Lower lobe of right lung (tissue), 2 donors: Measurements from ENCODE around the gene LIF. TPM values are rescaled to one million over a fixed set of nuclear protein-coding genes. Genes with fewer than 3 reads are reported as not detected.

Source experiments
- ATAC-seq, 2 donors: fragments of 200-7000 bp; cut with Tn5 transposase; one replicate each; pipeline ENCODE4 v1.9.1; 2020 to 2022; ENCODE audit warnings: mild to moderate bottlenecking in 2 of 2, moderate library complexity in 2 of 2
- DNase-seq: peaks from one replicate; pipeline ENCODE4 v3.0.0-alpha.2; 2020
- H3K27ac ChIP-seq: fragments of 200-600 bp; one replicate; pipeline ENCODE4 v1.8.0; 2022
- H3K27me3 ChIP-seq: fragments of 200-600 bp; one replicate; pipeline ENCODE4 v1.8.0; 2022; ENCODE audit warnings: low read depth
- H3K36me3 ChIP-seq: fragments of 200-600 bp; one replicate; pipeline ENCODE4 v1.8.0; 2022; ENCODE audit warnings: mild to moderate bottlenecking
- H3K4me1 ChIP-seq: fragments of 200-600 bp; one replicate; pipeline ENCODE4 v1.8.0; 2022
- H3K4me3 ChIP-seq: fragments of 200-600 bp; one replicate; pipeline ENCODE4 v1.8.0; 2022; ENCODE audit warnings: mild to moderate bottlenecking
- H3K9me3 ChIP-seq: fragments of 200-600 bp; one replicate; pipeline ENCODE4 v1.8.0; 2022
- intact Hi-C: fragments of 100-400 bp; cut with DNase I; formaldehyde crosslinking; loops from one replicate; pipeline ENCODE4 v1.11.0; 2022
- long read RNA-seq: library from polyadenylated mRNA; unstranded; transcript quantifications from one replicate; pipeline ENCODE4 v2.0.0, GENCODE V29; 2021
- total RNA-seq: library from RNA; stranded (reverse); fragmentation: NEBNext Ultra II Directional; extraction: Animal tissue kit (Norgen Biotek cat#: 25700); gene quantifications from one replicate; pipeline ENCODE4 v1.2.1, GENCODE V29; 2021
- TF ChIP-seq, protein P1 (sequence below): fragments of 200-600 bp; IDR thresholded peaks from one replicate; pipeline ENCODE4 v1.8.0; 2022; ENCODE audit warnings: antibody characterized with exemption, mild to moderate bottlenecking
- donor health status: DM: no; HTN: yes; CAD: no; lungs with severe emphysema.

LIF gene
- total RNA-seq, result 3.1 TPM
- long read RNA-seq, partial matches to known transcripts, result 0 of 2 reads
- long read RNA-seq, other reads (novel, unspliced or antisense), result 2 of 2 reads

DNA sequence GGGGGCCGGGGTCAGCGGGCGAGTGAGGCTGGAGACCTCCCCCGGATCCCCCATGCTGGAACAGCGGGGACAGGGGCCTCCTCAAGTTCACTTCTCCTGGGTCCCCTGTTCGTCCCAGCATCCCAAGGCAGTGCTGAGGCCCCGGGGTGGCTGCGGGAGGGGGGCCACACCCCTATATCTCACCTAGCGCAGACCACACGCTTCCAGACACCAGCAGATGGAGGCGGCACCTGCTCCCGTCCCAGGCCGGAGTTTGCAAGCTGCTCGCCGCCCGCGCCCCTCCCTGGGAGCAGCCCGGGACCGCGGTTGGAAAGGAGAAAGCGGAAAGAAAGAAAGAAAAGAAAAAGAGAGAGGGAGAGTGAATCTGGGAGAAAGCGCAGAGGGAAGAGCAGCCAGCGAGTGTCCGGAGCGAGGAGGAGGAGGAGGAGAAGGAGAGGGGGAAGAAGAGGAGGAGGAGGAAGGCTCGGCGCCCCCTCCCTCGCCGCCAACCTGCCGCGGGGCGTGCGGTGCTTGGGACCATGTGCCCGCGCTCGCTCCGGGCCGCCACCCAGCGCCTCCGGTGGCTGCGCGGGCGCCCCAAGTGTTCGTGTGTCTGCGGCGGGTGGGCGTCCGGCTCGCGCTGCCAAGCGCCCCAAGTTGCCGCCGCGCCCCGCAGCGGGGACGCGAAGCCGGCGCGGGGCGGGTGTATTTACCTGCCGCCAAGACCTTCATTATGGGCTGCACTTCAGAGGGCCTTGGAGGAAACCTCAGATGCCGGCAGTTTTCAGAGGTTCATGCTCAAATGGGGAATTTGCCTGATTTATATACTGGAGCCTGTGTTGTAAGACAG is at the start of gene LIF:
LIF (minus strand) TSS at position 775 of the 829 bp plus-strand sequence; CDS start at position 711, 64 bp downstream.
- Histone ChIP-seq H3K4me1 (peaks cover 23% of the 10 kb centered on the region), H3K27me3 (peaks cover 25% of the 10 kb centered on the region), H3K27ac (peak within 1 kb of the TSS; percentile 67), H3K9me3 (no peaks in the 10 kb centered on the region), H3K36me3 (no peaks in the 10 kb centered on the region), H3K4me3 (peak within 1 kb of the TSS; percentile 59)
- DNase-seq (no peak), ATAC-seq (peak; percentile 38 to 62)
- TF ChIP-seq, protein P1, sequence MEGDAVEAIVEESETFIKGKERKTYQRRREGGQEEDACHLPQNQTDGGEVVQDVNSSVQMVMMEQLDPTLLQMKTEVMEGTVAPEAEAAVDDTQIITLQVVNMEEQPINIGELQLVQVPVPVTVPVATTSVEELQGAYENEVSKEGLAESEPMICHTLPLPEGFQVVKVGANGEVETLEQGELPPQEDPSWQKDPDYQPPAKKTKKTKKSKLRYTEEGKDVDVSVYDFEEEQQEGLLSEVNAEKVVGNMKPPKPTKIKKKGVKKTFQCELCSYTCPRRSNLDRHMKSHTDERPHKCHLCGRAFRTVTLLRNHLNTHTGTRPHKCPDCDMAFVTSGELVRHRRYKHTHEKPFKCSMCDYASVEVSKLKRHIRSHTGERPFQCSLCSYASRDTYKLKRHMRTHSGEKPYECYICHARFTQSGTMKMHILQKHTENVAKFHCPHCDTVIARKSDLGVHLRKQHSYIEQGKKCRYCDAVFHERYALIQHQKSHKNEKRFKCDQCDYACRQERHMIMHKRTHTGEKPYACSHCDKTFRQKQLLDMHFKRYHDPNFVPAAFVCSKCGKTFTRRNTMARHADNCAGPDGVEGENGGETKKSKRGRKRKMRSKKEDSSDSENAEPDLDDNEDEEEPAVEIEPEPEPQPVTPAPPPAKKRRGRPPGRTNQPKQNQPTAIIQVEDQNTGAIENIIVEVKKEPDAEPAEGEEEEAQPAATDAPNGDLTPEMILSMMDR, result peak; percentile 19
- intact Hi-C loops, result no loop called here

DNA sequence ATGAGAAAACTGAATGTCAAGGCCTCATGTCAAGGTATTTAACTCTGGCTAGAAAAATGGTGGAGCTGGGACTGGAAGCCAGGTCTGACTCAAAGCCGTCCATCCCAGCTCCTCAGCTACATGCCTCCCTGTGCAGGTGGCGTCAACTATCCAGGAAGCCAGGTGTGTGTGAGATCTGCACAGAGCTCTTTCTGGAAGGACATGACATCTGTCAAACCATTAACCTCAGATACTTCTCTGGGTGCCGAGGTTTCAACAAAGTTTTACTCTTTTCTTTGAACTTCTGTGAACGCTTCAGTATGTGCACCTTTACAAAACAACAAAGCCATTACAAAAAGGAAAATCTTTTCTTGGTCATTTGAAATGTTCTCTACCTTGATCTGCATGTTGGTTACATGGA is 49.8 kb upstream of the LIF start:
- Histone ChIP-seq H3K4me1 (peaks cover 55% of the 10 kb centered on the region), H3K36me3 (peaks cover 91% of the 10 kb centered on the region), H3K9me3 (no peaks in the 10 kb centered on the region), H3K4me3 (no peak overlapping the region), H3K27me3 (no peaks in the 10 kb centered on the region), H3K27ac (peak overlapping the region; percentile 37)
- DNase-seq, result no peak
- TF ChIP-seq, protein P1, result no peak
- ATAC-seq, result no peak
- intact Hi-C loops, result no loop called here

DNA sequence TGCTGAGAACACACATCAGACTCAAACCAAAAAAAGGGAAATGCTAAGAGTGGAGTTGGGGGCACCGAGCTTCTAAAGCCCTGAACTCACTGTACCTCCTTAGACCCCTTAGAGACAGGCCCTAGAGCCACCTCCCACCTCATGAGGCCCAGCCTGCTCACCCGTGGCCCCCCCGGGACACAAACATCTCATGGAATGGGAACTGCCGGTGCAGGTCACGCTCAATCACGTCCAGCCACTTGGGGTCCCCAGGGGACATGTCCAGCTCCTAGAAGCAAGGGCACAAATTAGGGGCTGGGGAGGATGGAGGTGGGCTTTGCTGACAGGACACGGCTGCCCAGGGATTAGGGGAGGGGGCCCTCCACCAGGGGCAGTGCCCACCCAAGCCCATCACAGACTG is 49.0 kb upstream of the LIF start:
- Histone ChIP-seq H3K4me3 (no peak overlapping the region), H3K4me1 (peaks cover 55% of the 10 kb centered on the region), H3K27ac (no peak overlapping the region), H3K27me3 (no peaks in the 10 kb centered on the region), H3K9me3 (no peaks in the 10 kb centered on the region), H3K36me3 (peaks cover 85% of the 10 kb centered on the region)
- ATAC-seq, result no peak
- no peak for DNase-seq
- intact Hi-C loops, result no loop called here
- TF ChIP-seq, protein P1, result no peak

DNA sequence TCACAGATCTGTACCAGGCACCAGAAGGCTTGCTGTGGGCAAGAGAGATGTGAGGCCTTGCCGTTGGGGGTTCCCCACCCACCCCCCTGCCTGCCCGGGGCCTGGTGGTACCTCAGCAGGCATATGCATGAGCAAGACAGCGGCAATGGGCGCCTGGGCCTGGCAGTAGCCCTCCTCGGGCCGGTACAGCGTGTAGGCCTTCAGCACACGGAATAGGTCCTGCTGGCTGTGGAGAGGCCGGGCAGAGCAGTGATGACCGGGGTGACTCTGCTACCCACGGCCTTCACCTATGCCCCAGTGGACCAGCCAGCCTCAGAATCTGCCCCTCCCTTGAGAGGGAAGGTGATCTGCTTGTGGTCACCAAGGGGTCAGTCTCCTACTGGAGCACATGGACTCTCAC is 48.3 kb upstream of the LIF start:
- TF ChIP-seq, protein P1, result no peak
- peaks cover 77% of the 10 kb centered on the region for H3K36me3 ChIP-seq
- no peaks in the 10 kb centered on the region for H3K9me3 ChIP-seq
- no peaks in the 10 kb centered on the region for H3K27me3 ChIP-seq
- peaks cover 55% of the 10 kb centered on the region for H3K4me1 ChIP-seq
- no peak overlapping the region for H3K4me3 ChIP-seq
- intact Hi-C loops, result no loop called here
- no peak overlapping the region for H3K27ac ChIP-seq
- ATAC-seq, result no peak
- DNase-seq, result no peak

DNA sequence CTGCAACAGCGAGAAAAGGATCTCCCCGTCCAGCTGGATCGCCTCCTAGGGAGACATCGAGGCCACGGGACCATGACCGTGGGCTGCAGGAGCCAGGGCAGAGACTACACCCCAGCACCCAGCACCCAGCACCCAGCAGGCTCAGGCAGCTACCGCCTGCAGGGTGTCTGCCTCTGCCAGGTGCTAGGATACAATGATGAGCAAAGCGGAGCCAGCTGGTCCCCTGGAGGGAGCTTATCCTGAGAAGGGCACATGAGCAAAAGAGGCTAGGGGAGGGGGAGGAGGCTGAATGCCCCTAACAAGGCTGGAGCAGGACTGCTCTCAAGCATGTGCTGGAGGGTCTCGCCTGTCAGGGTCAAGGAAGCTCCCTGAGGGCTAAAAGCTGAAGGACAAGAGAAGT is 47.5 kb upstream of the LIF start:
- intact Hi-C loops, result no loop called here
- H3K27me3 ChIP-seq, result no peaks in the 10 kb centered on the region
- H3K27ac ChIP-seq, result no peak overlapping the region
- DNase-seq, result no peak
- TF ChIP-seq, protein P1, result no peak
- no peak for ATAC-seq
- peaks cover 70% of the 10 kb centered on the region for H3K36me3 ChIP-seq
- H3K4me1 ChIP-seq, result peaks cover 52% of the 10 kb centered on the region
- no peak overlapping the region for H3K4me3 ChIP-seq
- H3K9me3 ChIP-seq, result no peaks in the 10 kb centered on the region
